T-helper 17 cell (primary cell): ENCODE data around the gene TRMT1. TPM values are rescaled to one million over a fixed set of nuclear protein-coding genes. Genes with fewer than 3 reads are reported as not detected.

Source experiments
- ATAC-seq: fragments of 150-1000 bp; cut with Tn5 transposase; 2 replicates; pipeline ENCODE4 v1.10.0; 2021; ENCODE audit warnings: mild to moderate bottlenecking, moderate library complexity
- DNase-seq, 3 donors: peaks; one replicate each; pipeline versions ENCODE4 v3.0.0 to v3.0.0-alpha.2; 2020 to 2021
- H3K9me3 ChIP-seq: one replicate; pipeline ENCODE4 v1.7.0; 2013; ENCODE audit warnings: low read length, mild to moderate bottlenecking; ENCODE audit not compliant: control insufficient read depth, poor library complexity, severe bottlenecking
- H3K27ac Mint-ChIP-seq: one replicate; pipeline ENCODE4 v1.8.0; 2022; ENCODE audit warnings: mild to moderate bottlenecking, moderate library complexity, mixed read lengths
- H3K27me3 Mint-ChIP-seq: one replicate; pipeline ENCODE4 v1.8.0; 2022; ENCODE audit warnings: mixed read lengths
- H3K36me3 Mint-ChIP-seq: one replicate; pipeline ENCODE4 v1.8.0; 2022; ENCODE audit warnings: low read depth, mixed read lengths
- H3K4me1 Mint-ChIP-seq: one replicate; pipeline ENCODE4 v1.8.0; 2022; ENCODE audit warnings: mild to moderate bottlenecking, mixed read lengths
- H3K4me3 Mint-ChIP-seq: one replicate; pipeline ENCODE4 v1.8.0; 2022; ENCODE audit warnings: mild to moderate bottlenecking, moderate library complexity, mixed read lengths
- total RNA-seq, 4 donors: library from RNA in 2 of 4; stranded (reverse) in 2 of 4; gene quantifications; one replicate each; pipeline ENCODE4 v1.2.3 and lab custom pipeline; 2022 to 2026

The TRMT1 gene
- total RNA-seq, 2 donors from 2014 or later: 60.3 to 72.3 TPM

DNA sequence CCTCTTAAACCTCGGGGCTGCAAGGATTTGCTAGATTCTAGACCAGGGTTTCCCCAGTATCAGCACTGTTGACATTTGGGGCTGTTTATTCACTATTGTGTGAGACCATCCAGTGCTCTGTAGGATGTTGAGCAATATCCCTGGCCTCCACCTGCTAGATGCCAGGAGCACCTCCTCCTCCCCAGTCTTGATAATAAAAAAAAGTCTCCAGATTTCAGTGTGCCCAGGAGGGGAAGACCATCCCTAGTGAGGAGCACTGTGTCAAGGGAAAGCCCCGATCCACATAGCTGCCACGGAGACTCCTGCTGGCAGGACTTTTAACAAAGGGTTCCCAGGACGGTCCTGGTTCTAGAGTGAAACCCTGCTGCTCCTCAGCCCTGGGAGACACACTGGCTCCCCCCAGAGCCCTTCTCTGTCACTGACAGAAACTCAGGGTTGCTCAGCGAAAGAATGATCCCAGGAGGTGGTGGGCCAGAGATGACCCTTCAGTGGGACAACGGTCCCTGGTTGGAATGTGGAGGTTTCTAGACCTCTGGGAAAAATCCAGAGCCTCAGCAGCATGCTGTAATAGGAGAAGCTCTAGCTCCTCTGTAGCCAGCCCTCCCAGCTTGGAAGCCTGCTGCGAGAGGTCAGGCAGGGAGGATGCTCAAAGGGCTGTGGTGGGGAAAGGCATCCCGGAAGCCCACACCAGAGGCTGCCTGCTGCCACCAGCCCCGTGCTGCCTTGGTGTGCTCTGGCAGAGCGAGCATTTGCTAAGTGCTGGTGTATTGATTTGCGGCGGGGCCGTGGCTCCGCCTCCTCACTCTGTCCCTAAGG lies 34.1 kb downstream of the TRMT1 start:
- Mint-ChIP-seq H3K4me1 (peaks cover 13% of the 10 kb centered on the region), H3K36me3 (peaks cover 2% of the 10 kb centered on the region), H3K4me3 (no peak overlapping the region), H3K27ac (no peak overlapping the region), H3K27me3 (peaks cover 13% of the 10 kb centered on the region)
- no peak for DNase-seq
- ATAC-seq: no peak
- no peaks in the 10 kb centered on the region for H3K9me3 ChIP-seq

DNA sequence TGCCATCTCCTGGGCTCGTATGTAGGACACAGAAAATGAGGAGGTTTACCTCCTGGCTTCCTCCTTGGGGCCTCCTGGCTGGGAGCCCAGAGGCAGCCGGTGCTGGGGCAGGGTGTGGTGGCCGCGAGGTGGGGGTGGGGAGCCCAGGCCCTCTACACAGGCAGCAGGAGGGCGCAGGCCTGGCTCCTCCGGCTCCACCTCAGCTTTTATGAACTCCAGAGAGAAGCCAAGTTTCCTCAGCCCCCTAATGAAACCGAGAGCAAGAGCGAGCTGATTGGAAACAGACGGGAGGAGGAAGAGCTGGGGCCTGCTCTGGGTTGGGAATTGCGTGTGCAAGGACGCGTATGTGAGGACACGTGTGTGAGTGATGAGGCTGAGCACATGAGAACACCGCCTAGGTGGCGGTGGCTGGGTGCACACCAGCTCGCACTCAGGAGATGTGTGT lies 37.0 kb downstream of the TRMT1 start:
- no peak overlapping the region for H3K27ac Mint-ChIP-seq
- DNase-seq: no peak

GRCh38 chr19:13078897-13079541 lies 37.5 kb downstream of the TRMT1 start:
- peaks cover 6% of the 10 kb centered on the region for H3K4me1 Mint-ChIP-seq
- no peak overlapping the region for H3K4me3 Mint-ChIP-seq
- no peaks in the 10 kb centered on the region for H3K9me3 ChIP-seq
- no peak overlapping the region for H3K27ac Mint-ChIP-seq
- DNase-seq (no peak), ATAC-seq (no peak)
- H3K36me3 Mint-ChIP-seq: no peaks in the 10 kb centered on the region
- H3K27me3 Mint-ChIP-seq: peaks cover 2% of the 10 kb centered on the region

More for the DNA sequence above, 37.0 kb downstream of the TRMT1 start:
- ATAC-seq: peak; percentile 35
- no peak overlapping the region for H3K4me3 Mint-ChIP-seq
- H3K36me3 Mint-ChIP-seq: no peaks in the 10 kb centered on the region
- H3K9me3 ChIP-seq: no peaks in the 10 kb centered on the region
- H3K4me1 Mint-ChIP-seq: peaks cover 8% of the 10 kb centered on the region
- H3K27me3 Mint-ChIP-seq: peaks cover 4% of the 10 kb centered on the region

DNA sequence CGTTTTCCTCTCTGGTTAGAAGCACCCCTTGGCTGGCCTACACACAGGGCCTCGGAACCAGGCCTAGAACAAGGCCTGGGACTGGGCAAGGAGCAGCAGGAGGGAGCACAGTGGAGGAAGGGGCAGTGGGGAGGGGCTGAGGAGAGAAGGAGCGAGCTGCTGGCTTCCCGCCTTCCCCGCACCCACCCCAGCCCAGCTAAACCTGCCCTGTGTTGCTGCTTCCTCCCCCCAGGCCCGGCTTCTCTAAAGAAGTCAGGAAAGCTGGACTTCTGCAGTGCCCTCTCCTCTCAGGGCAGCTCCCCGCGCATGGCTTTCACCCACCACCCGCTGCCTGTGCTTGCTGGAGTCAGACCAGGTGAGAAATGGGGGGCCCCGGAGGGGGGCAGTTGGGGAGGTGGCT lies 38.2 kb downstream of the TRMT1 start:
- DNase-seq: no peak
- H3K36me3 Mint-ChIP-seq: no peaks in the 10 kb centered on the region
- peaks cover 4% of the 10 kb centered on the region for H3K27me3 Mint-ChIP-seq

GRCh38 chr19:13077240-13077639 lies 39.3 kb downstream of the TRMT1 start:
- H3K9me3 ChIP-seq: no peaks in the 10 kb centered on the region
- Mint-ChIP-seq H3K27me3 (peaks cover 4% of the 10 kb centered on the region), H3K36me3 (no peaks in the 10 kb centered on the region), H3K4me3 (no peak overlapping the region), H3K27ac (no peak overlapping the region), H3K4me1 (peaks cover 6% of the 10 kb centered on the region)
- ATAC-seq: no peak
- no peak for DNase-seq

More for the DNA sequence above, 38.2 kb downstream of the TRMT1 start:
- H3K27ac Mint-ChIP-seq: no peak overlapping the region
- peaks cover 6% of the 10 kb centered on the region for H3K4me1 Mint-ChIP-seq
- no peak overlapping the region for H3K4me3 Mint-ChIP-seq
- no peaks in the 10 kb centered on the region for H3K9me3 ChIP-seq
- no peak for ATAC-seq

- ATAC-seq: no peak
- no peaks in the 10 kb centered on the region for H3K36me3 Mint-ChIP-seq
- H3K27ac Mint-ChIP-seq: no peak overlapping the region
- H3K4me1 Mint-ChIP-seq: peaks cover 6% of the 10 kb centered on the region
- no peak for DNase-seq
- H3K9me3 ChIP-seq: no peaks in the 10 kb centered on the region
- H3K27me3 Mint-ChIP-seq: peaks cover 4% of the 10 kb centered on the region
- no peak overlapping the region for H3K4me3 Mint-ChIP-seq
Measured at GRCh38 chr19:13076787-13077186, 39.8 kb downstream of the TRMT1 start.

GRCh38 chr19:13076320-13076719 lies 40.2 kb downstream of the TRMT1 start:
- Mint-ChIP-seq H3K4me1 (peaks cover 6% of the 10 kb centered on the region), H3K4me3 (no peak overlapping the region), H3K27ac (no peak overlapping the region), H3K27me3 (peaks cover 4% of the 10 kb centered on the region), H3K36me3 (no peaks in the 10 kb centered on the region)
- no peaks in the 10 kb centered on the region for H3K9me3 ChIP-seq
- ATAC-seq (no peak), DNase-seq (no peak)

DNA sequence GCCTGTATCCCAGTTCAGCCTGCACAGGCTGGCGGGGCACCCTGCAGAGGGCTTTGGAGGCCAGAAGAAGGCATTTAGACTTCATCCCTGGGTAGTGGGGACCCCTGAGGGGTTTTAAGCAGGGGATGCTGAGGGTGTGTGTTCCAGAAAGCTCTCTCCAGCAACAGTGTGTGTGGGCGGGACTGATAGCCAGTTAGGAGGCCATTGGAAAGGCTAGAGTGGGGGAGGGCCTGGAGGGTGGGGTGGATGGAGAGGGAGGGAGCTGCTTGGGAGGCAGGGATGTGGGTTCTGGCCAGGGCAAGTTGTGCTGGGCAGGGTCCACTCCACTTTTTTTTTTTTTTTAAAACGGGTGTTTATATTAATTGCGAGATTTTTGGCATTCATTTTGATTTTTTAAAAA lies 42.2 kb downstream of the TRMT1 start:
- Mint-ChIP-seq H3K4me3 (no peak overlapping the region), H3K27ac (no peak overlapping the region), H3K4me1 (peaks cover 6% of the 10 kb centered on the region), H3K36me3 (no peaks in the 10 kb centered on the region), H3K27me3 (peaks cover 16% of the 10 kb centered on the region)
- H3K9me3 ChIP-seq: no peaks in the 10 kb centered on the region
- ATAC-seq (no peak), DNase-seq (no peak)

GRCh38 chr19:13073263-13073662 lies 43.3 kb downstream of the TRMT1 start:
- peaks cover 26% of the 10 kb centered on the region for H3K27me3 Mint-ChIP-seq
- H3K4me1 Mint-ChIP-seq: peaks cover 2% of the 10 kb centered on the region
- H3K9me3 ChIP-seq: no peaks in the 10 kb centered on the region
- no peak overlapping the region for H3K27ac Mint-ChIP-seq
- no peaks in the 10 kb centered on the region for H3K36me3 Mint-ChIP-seq
- H3K4me3 Mint-ChIP-seq: no peak overlapping the region
- no peak for DNase-seq
- ATAC-seq: no peak

- Mint-ChIP-seq H3K4me1 (no peaks in the 10 kb centered on the region), H3K27ac (no peak overlapping the region), H3K27me3 (peaks cover 30% of the 10 kb centered on the region), H3K36me3 (no peaks in the 10 kb centered on the region), H3K4me3 (no peak overlapping the region)
- ATAC-seq (no peak), DNase-seq (no peak)
- H3K9me3 ChIP-seq: no peaks in the 10 kb centered on the region
Measured at GRCh38 chr19:13072188-13072908, 44.2 kb downstream of the TRMT1 start.

DNA sequence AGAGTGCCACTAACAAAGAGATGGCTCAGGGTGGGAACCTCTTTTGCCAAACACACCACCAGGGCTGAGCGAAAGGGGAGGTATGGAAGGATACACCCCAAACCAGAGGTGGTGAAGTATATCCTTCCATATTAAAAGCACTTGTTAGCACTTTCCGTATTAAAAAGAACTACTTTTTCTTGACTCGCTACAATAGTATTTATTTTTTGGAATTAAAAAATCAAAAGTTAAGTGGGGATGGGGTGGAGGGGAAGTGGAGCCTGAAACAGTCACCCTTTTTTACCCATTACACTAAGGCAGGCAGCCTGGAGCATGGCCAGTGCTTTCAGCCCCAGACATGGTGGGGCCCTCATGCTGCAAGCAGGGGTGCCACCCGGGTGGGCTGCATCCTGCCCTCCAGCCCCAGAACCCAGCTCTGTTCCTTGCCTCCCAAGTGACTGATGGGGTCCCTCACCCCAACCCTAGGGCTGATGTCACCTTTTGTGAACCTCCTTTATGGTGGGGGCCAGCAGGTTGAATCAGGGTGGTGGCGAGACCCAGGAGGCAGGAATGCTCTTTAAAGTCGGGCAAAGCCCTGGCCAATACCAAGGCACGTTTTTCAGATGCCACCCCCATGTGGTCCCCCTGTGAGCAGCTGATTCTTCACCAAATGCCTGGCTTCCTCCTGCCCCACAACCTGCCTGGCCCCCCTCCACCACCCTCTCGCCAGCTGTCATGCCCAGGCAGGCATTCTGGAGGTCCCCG lies 44.9 kb downstream of the TRMT1 start:
- H3K36me3 Mint-ChIP-seq: no peaks in the 10 kb centered on the region
- no peaks in the 10 kb centered on the region for H3K9me3 ChIP-seq
- no peak for DNase-seq
- no peak overlapping the region for H3K4me3 Mint-ChIP-seq
- peaks cover 30% of the 10 kb centered on the region for H3K27me3 Mint-ChIP-seq
- H3K4me1 Mint-ChIP-seq: no peaks in the 10 kb centered on the region
- H3K27ac Mint-ChIP-seq: no peak overlapping the region
- no peak for ATAC-seq

- no peak for ATAC-seq
- Mint-ChIP-seq H3K36me3 (no peaks in the 10 kb centered on the region), H3K27me3 (peaks cover 30% of the 10 kb centered on the region), H3K4me3 (no peak overlapping the region), H3K27ac (peak overlapping the region; percentile 39), H3K4me1 (no peaks in the 10 kb centered on the region)
- no peak for DNase-seq
- H3K9me3 ChIP-seq: no peaks in the 10 kb centered on the region
Measured at GRCh38 chr19:13070425-13071140, 46.0 kb downstream of the TRMT1 start.
